OCI-LY3 (cell line): Measurements from ENCODE around the gene SDK1.

ENCODE experiments used
- H2AFZ ChIP-seq: fragments of 200-600, 300-600 bp; shearing (Covaris generic); 2 replicates; pipeline ENCODE4 v1.6.0; 2014; ENCODE audit warnings: antibody characterized with exemption, low read depth, low read length
- H3K27ac ChIP-seq: fragments of 200-600, 300-600 bp; sonication (generic); 2 replicates; pipeline ENCODE4 v1.5.1; 2014; ENCODE audit warnings: mild to moderate bottlenecking, low read length, moderate library complexity, mixed read lengths
- H3K27me3 ChIP-seq: fragments of 200-600, 300-600 bp; sonication (generic); 2 replicates; pipeline ENCODE4 v1.6.1; 2014; ENCODE audit warnings: low read depth, low read length, mixed read lengths
- H3K36me3 ChIP-seq: fragments of 200-600, 300-600 bp; sonication (generic); replicated peaks from 2 replicates; pipeline ENCODE3; 2014; ENCODE audit warnings: low read depth, low read length, mixed read lengths
- H3K4me1 ChIP-seq: fragments of 300-600, 200-600 bp; sonication (generic); 2 replicates; pipeline ENCODE4 v1.6.1; 2014; ENCODE audit warnings: low read length, mixed read lengths
- H3K4me2 ChIP-seq: fragments of 200-600, 300-600 bp; sonication (generic); 2 replicates; pipeline ENCODE4 v1.6.1; 2014; ENCODE audit warnings: low read length, mixed read lengths
- H3K4me3 ChIP-seq: fragments of 300-600, 200-600 bp; sonication (generic); 2 replicates; pipeline ENCODE4 v1.5.1; 2014; ENCODE audit warnings: antibody characterized with exemption, mild to moderate bottlenecking, low read length, moderate library complexity
- H3K79me2 ChIP-seq: fragments of 300-600, 200-600 bp; shearing (Covaris generic); 2 replicates; pipeline ENCODE4 v1.6.1; 2014; ENCODE audit warnings: mild to moderate bottlenecking, low read length, mixed read lengths
- H3K9ac ChIP-seq: fragments of 300-600, 200-600 bp; shearing (Covaris generic); 2 replicates; pipeline ENCODE4 v1.6.0; 2014; ENCODE audit warnings: mild to moderate bottlenecking, low read length, moderate library complexity
- H3K9me3 ChIP-seq: fragments of 200-600, 300-600 bp; shearing (Covaris generic); 2 replicates; pipeline ENCODE4 v1.6.1; 2014; ENCODE audit warnings: low read length, mixed read lengths; ENCODE audit not compliant: insufficient read depth
- H4K20me1 ChIP-seq: fragments of 200-600, 300-600 bp; sonication (generic); 2 replicates; pipeline ENCODE4 v1.6.1; 2016; ENCODE audit warnings: low read length, mixed read lengths; ENCODE audit not compliant: insufficient read depth
- EZH2phosphoT487 ChIP-seq: fragments of 200-600 bp; shearing (Covaris generic); IDR thresholded peaks from 2 replicates; pipeline ENCODE4 v1.6.1; 2018; ENCODE audit warnings: antibody characterized with exemption, mixed run types, low read depth
- TF ChIP-seq, protein P1 (sequence below): fragments of 200-600, 300-600 bp; sonication (generic); IDR thresholded peaks from 2 replicates; pipeline ENCODE4 v1.5.1; 2014; ENCODE audit warnings: antibody characterized with exemption, low read length, low read depth

The SDK1 gene

DNA sequence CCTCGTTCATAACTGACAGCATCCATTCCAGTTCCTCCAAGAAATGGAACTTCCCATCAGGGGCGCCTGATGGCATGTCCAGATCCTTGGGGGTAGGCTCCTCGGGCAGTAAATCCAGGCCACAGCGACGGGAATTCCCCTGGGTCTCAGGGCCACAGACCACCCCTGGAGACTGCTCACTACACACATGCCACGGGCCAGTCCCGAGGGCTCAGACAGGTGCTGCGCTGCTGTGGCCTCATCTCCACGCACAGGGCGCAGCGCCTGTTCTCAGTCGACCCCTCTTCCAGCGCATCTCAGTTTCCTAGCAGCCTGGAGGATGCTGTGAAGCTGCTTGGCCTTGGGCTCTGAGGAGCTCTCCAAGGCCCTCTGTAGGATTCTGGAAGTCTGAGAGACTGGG is 907.5 kb downstream of the SDK1 start:
- H3K27me3 ChIP-seq = no peaks in the 10 kb centered on the region
- H3K4me1 ChIP-seq = no peaks in the 10 kb centered on the region
- no peak overlapping the region for H3K4me2 ChIP-seq

DNA sequence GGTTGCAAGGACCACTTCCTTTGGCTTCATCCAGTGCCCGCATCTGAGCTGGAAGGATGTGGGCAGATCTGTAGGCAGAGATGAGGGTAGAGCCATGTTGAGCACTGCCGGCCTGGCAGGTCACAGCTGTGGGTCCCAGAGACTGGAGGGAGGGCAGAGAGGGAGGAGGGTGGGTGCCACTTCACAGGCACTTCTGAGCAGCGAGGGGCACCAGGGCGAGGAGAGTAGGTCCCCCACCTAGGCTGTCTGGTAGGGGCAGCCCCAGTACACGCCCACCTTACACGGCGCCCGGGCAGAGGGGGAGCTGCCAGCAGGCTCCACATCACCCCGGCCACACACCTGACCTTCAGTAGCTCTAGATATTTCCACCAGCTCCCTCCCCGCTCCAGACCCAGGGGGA is 908.1 kb downstream of the SDK1 start:
- Histone ChIP-seq H3K9me3 (no peaks in the 10 kb centered on the region), H2AFZ (no peak overlapping the region), H3K4me1 (no peaks in the 10 kb centered on the region), H3K27me3 (no peaks in the 10 kb centered on the region), H3K79me2 (no peaks in the 10 kb centered on the region), H3K27ac (no peak overlapping the region), H3K36me3 (no peaks in the 10 kb centered on the region), H3K9ac (no peak overlapping the region), H4K20me1 (no peaks in the 10 kb centered on the region), H3K4me3 (no peak overlapping the region), H3K4me2 (no peak overlapping the region)
- no peak for TF ChIP-seq EZH2phosphoT487
- TF ChIP-seq, protein P1, sequence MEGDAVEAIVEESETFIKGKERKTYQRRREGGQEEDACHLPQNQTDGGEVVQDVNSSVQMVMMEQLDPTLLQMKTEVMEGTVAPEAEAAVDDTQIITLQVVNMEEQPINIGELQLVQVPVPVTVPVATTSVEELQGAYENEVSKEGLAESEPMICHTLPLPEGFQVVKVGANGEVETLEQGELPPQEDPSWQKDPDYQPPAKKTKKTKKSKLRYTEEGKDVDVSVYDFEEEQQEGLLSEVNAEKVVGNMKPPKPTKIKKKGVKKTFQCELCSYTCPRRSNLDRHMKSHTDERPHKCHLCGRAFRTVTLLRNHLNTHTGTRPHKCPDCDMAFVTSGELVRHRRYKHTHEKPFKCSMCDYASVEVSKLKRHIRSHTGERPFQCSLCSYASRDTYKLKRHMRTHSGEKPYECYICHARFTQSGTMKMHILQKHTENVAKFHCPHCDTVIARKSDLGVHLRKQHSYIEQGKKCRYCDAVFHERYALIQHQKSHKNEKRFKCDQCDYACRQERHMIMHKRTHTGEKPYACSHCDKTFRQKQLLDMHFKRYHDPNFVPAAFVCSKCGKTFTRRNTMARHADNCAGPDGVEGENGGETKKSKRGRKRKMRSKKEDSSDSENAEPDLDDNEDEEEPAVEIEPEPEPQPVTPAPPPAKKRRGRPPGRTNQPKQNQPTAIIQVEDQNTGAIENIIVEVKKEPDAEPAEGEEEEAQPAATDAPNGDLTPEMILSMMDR = no peak

More for the DNA sequence above, 907.5 kb downstream of the SDK1 start:
- H3K9me3 ChIP-seq = no peaks in the 10 kb centered on the region
- no peaks in the 10 kb centered on the region for H4K20me1 ChIP-seq
- no peaks in the 10 kb centered on the region for H3K79me2 ChIP-seq
- H3K4me3 ChIP-seq = no peak overlapping the region
- no peaks in the 10 kb centered on the region for H3K36me3 ChIP-seq
- no peak overlapping the region for H3K9ac ChIP-seq
- no peak for TF ChIP-seq EZH2phosphoT487
- TF ChIP-seq, protein P1 = no peak
- no peak overlapping the region for H3K27ac ChIP-seq
- H2AFZ ChIP-seq = no peak overlapping the region

DNA sequence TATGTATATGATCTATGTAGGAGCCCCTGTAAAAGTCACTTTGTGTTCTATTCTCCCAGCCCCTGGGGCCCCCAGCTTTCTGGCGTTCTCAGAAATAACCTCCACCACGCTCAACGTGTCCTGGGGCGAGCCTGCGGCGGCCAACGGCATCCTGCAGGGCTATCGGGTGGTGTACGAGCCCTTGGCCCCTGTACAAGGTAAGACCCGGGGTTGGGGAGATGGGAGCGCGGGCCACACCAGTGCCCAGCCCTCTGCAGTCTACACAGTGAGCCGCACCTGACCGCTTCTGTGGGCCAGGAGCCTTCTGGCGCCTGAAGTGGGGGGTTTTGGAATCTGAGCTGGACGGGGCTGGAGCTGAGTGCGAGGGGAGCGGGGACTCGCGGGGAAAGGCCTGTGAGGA is 908.9 kb downstream of the SDK1 start:
- no peaks in the 10 kb centered on the region for H3K27me3 ChIP-seq

DNA sequence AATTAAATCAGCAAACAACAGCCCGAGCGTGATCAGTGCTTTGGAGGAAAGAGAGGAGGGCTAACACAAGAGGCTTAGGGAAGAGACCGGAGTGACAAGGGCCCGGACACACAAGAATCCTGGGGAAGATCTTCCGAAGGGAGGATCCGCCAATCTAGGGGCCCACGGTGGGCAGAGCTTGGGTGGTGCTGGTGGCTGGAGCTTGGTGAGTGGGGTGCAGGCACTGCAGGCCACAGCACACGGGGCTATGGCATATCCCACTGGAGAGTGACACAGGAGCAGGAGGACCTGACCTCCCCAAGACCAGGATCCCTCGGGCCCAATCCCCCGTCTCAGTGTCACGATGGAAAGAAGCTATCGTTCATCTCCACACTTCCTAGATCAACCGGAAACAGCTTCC is 909.8 kb downstream of the SDK1 start:
- no peak overlapping the region for H2AFZ ChIP-seq
- no peaks in the 10 kb centered on the region for H3K4me1 ChIP-seq
- no peak overlapping the region for H3K4me2 ChIP-seq
- H3K27me3 ChIP-seq = no peaks in the 10 kb centered on the region
- TF ChIP-seq, protein P1 = no peak
- no peak for TF ChIP-seq EZH2phosphoT487
- H3K79me2 ChIP-seq = no peaks in the 10 kb centered on the region
- no peak overlapping the region for H3K4me3 ChIP-seq
- H3K9me3 ChIP-seq = no peaks in the 10 kb centered on the region
- no peaks in the 10 kb centered on the region for H3K36me3 ChIP-seq
- no peak overlapping the region for H3K27ac ChIP-seq
- no peak overlapping the region for H3K9ac ChIP-seq
- H4K20me1 ChIP-seq = no peaks in the 10 kb centered on the region

More for the DNA sequence above, 908.9 kb downstream of the SDK1 start:
- Histone ChIP-seq H3K4me3 (no peak overlapping the region), H4K20me1 (no peaks in the 10 kb centered on the region), H3K4me2 (no peak overlapping the region), H3K4me1 (no peaks in the 10 kb centered on the region), H3K79me2 (no peaks in the 10 kb centered on the region), H3K9ac (no peak overlapping the region), H2AFZ (no peak overlapping the region), H3K36me3 (no peaks in the 10 kb centered on the region), H3K9me3 (no peaks in the 10 kb centered on the region), H3K27ac (no peak overlapping the region)
- no peak for TF ChIP-seq EZH2phosphoT487

DNA sequence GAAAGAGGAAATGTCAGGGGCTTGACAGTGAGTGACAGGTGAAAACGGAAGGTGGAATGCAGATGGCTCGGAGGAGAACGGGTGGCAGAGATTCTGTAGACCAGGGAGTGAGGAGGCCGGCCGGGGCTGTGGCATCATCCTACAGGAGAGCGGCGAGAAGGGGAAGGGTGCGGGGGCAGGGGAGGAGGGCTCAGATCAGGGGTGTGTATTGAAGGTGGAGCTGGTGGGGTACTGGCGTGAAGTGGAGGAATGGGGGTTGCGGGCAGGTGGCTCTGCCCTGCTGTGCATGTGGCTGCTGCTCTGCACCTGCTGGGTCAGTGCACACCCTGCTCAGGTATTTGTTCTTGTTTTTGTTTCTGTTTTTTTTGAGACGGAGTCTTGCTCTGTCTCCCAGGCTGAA is 910.2 kb downstream of the SDK1 start:
- Histone ChIP-seq H3K27ac (no peak overlapping the region), H2AFZ (no peak overlapping the region), H3K4me1 (no peaks in the 10 kb centered on the region), H3K9me3 (no peaks in the 10 kb centered on the region), H3K9ac (no peak overlapping the region), H3K4me2 (no peak overlapping the region), H4K20me1 (no peaks in the 10 kb centered on the region), H3K79me2 (no peaks in the 10 kb centered on the region), H3K4me3 (no peak overlapping the region), H3K36me3 (no peaks in the 10 kb centered on the region), H3K27me3 (no peaks in the 10 kb centered on the region)
- no peak for TF ChIP-seq EZH2phosphoT487
- TF ChIP-seq, protein P1 = no peak
